K562 (cell line): ENCODE data around the gene SIRT7. TPM values are rescaled to one million over a fixed set of nuclear protein-coding genes. Genes with fewer than 3 reads are reported as not detected.

Experiments
- BRCA1 ChIP-seq, 2 experiments: fragments of 450-650 bp in 1 of 2; sonication (generic) in 1 of 2; formaldehyde crosslinking in 1 of 2; IDR thresholded peaks; 2 replicates each; pipeline versions ENCODE4 v1.5.0 to v1.6.1; 2017 to 2020; ENCODE audit warnings: mild to moderate bottlenecking in 1 of 2, missing genetic modification reagents in 1 of 2
- DACH1 ChIP-seq: fragments of 450-650 bp; IDR thresholded peaks from 2 replicates; pipeline ENCODE4 v1.6.1; 2018; ENCODE audit not compliant: partially characterized antibody
- DIDO1 ChIP-seq: fragments of 450-650 bp; IDR thresholded peaks from 2 replicates; pipeline ENCODE4 v1.6.1; 2016; ENCODE audit warnings: low read depth, missing biosample characterization, missing genetic modification characterization
- HCFC1 ChIP-seq: IDR thresholded peaks from 2 replicates; pipeline ENCODE4 v1.6.1; 2012; ENCODE audit warnings: low read depth, low read length, improper control_type of control experiment
- HMGN3 ChIP-seq: IDR thresholded peaks from 2 replicates; pipeline ENCODE4 v1.6.1; 2011; ENCODE audit warnings: borderline replicate concordance, low read depth, mild to moderate bottlenecking, mixed read lengths, low read length; ENCODE audit not compliant: insufficient read length; ENCODE audit errors: extremely low read depth
- ILF3 ChIP-seq: fragments of 450-650 bp; IDR thresholded peaks from 2 replicates; pipeline ENCODE4 v1.6.1; 2018; ENCODE audit warnings: antibody characterized with exemption, mild to moderate bottlenecking, moderate library complexity, borderline replicate concordance
- NR1H2 ChIP-seq: sonication (generic); formaldehyde crosslinking; IDR thresholded peaks from 2 replicates; pipeline ENCODE4 v1.4.0; 2020; ENCODE audit warnings: mild to moderate bottlenecking, missing genetic modification reagents
- PCBP2 ChIP-seq: fragments of 200-400 bp; formaldehyde crosslinking; IDR thresholded peaks from 2 replicates; pipeline ENCODE4 v1.6.1; 2018; ENCODE audit warnings: low read length, low read depth, mild to moderate bottlenecking, moderate library complexity; ENCODE audit not compliant: poor library complexity, severe bottlenecking
- POLR2AphosphoS5 ChIP-seq: IDR thresholded peaks from 2 replicates; pipeline ENCODE4 v1.6.1; 2011; ENCODE audit warnings: mild to moderate bottlenecking, low read depth, low read length, moderate library complexity; ENCODE audit not compliant: control insufficient read depth, insufficient read depth
- POLR2G ChIP-seq: fragments of 200-400 bp; formaldehyde crosslinking; IDR thresholded peaks from 2 replicates; pipeline ENCODE4 v1.6.1; 2017; ENCODE audit warnings: low read depth, mild to moderate bottlenecking, antibody characterized with exemption, low read length, moderate library complexity
- RBM14 ChIP-seq: fragments of 200-400 bp; formaldehyde crosslinking; IDR thresholded peaks from 2 replicates; pipeline ENCODE4 v1.6.1; 2018; ENCODE audit warnings: low read depth, mild to moderate bottlenecking, low read length, moderate library complexity, borderline replicate concordance; ENCODE audit not compliant: insufficient read depth
- RCOR1 ChIP-seq, 2 experiments: IDR thresholded peaks; 2 replicates each; pipeline ENCODE4 v1.6.1; 2012; ENCODE audit warnings: low read depth in 2 of 2, low read length in 2 of 2, borderline replicate concordance in 1 of 2, improper control_type of control experiment in 1 of 2
- SMAD1 ChIP-seq: fragments of 150-350 bp; IDR thresholded peaks from 2 replicates; pipeline ENCODE4 v1.6.1; 2014; ENCODE audit warnings: low read length, low read depth; ENCODE audit not compliant: partially characterized antibody
- SUPT5H ChIP-seq: fragments of 450-650 bp; IDR thresholded peaks from 2 replicates; pipeline ENCODE4 v1.6.1; 2016
- TEAD4 ChIP-seq, 2 experiments: sonication (generic) in 1 of 2; formaldehyde crosslinking in 1 of 2; IDR thresholded peaks; 2 replicates each; pipeline versions ENCODE4 v1.6.1 to v1.8.0; 2012 to 2022; ENCODE audit warnings: borderline replicate concordance in 1 of 2, inconsistent platforms in 1 of 2, low read length in 1 of 2, mild to moderate bottlenecking in 1 of 2, missing genetic modification reagents in 1 of 2
- TOE1 ChIP-seq, 2 experiments: fragments of 450-650 bp in 1 of 2; sonication (generic) in 1 of 2; formaldehyde crosslinking in 1 of 2; IDR thresholded peaks; 2 replicates each; pipeline versions ENCODE4 v1.7.1 to v1.8.0; 2016 to 2022; ENCODE audit warnings: borderline replicate concordance in 2 of 2, mild to moderate bottlenecking in 2 of 2, antibody characterized with exemption in 1 of 2, inconsistent platforms in 1 of 2, low read depth in 1 of 2, missing genetic modification reagents in 1 of 2, moderate library complexity in 1 of 2
- XRCC5 ChIP-seq: fragments of 200-400 bp; formaldehyde crosslinking; IDR thresholded peaks from 2 replicates; pipeline ENCODE4 v1.6.1; 2017; ENCODE audit warnings: low read depth, mild to moderate bottlenecking, low read length
- YY1 ChIP-seq, 3 experiments: IDR thresholded peaks; 2 replicates each; pipeline ENCODE4 v1.6.1; 2011; ENCODE audit warnings: low read length in 2 of 3, mild to moderate bottlenecking in 2 of 3, moderate library complexity in 2 of 3, borderline replicate concordance in 1 of 3, control low read depth in 1 of 3, low read depth in 1 of 3; ENCODE audit not compliant: insufficient read depth in 3 of 3, insufficient replicate concordance in 2 of 3, control insufficient read depth in 1 of 3, insufficient read length in 1 of 3; ENCODE audit errors: extremely low read depth in 1 of 3
- polyA plus RNA-seq, 8 experiments: library from polyadenylated mRNA; depleted of rRNA in 4 of 8; stranded (reverse) in 5 of 8; unstranded in 3 of 8; fragments of >200 nt; fragmentation: Nextera tagmentation in 2 of 8; fragmentation: Illumina TruSeq in 1 of 8; extraction: Ambion mirVana in 2 of 8; extraction: Trizol in 1 of 8; gene quantifications; 2 replicates each; pipeline versions ENCODE4 v1.2.1 to v1.2.3, GENCODE V29; 2011 to 2014; ENCODE audit warnings: inconsistent platforms in 1 of 8, missing spikeins in 1 of 8
- total RNA-seq, 7 experiments: library from RNA; depleted of rRNA in 6 of 7; stranded (reverse); fragments of >200 nt in 6 of 7; fragmentation: Illumina TruSeq in 2 of 7; extraction: Trizol in 2 of 7; gene quantifications; 2 replicates each; pipeline versions ENCODE4 v1.2.1 to v1.2.3, GENCODE V29; 2011 to 2021; ENCODE audit warnings: low replicate concordance in 1 of 7
- TF ChIP-seq, protein P1 (sequence below): IDR thresholded peaks from 2 replicates; pipeline ENCODE4 v1.6.1; 2011; ENCODE audit warnings: borderline replicate concordance, low read depth, mild to moderate bottlenecking, moderate library complexity, low read length; ENCODE audit not compliant: insufficient read depth, poor library complexity, severe bottlenecking
- TF ChIP-seq, protein P2 (sequence below): sonication (generic); formaldehyde crosslinking; IDR thresholded peaks from 2 replicates; pipeline ENCODE4 v1.8.0; 2022; ENCODE audit warnings: missing genetic modification reagents, mild to moderate bottlenecking, moderate library complexity, borderline replicate concordance

SIRT7 gene
- total and polyA plus RNA-seq, 9 of the 15 experiments (the other 6 are each of a cell fraction or from before 2014, with no cell fraction given), result 1.6 to 54.8 (median 20.3) TPM

- TF ChIP-seq RBM14 (peak; percentile 60; the same call in 1 of the 2 replicates), HMGN3 (peak; percentile 11), POLR2AphosphoS5 (0 out of 2 replicates have a peak, but pooled peaks have one; percentile 31), DIDO1 (tag) (no peak), SUPT5H (peak; percentile 20; the same call in 1 of the 2 replicates), XRCC5 (peak; percentile 76; the same call in 1 of the 2 replicates), NR1H2 (CRISPR knock-in tag) (0 out of 2 replicates have a peak, but pooled peaks have one; percentile 21), RCOR1 (IDR thresholded peaks at IDR 0.05; ENCODE audit: borderline replicate concordance in 1 of 2, low read depth in 2 of 2, low read length in 2 of 2) (0 out of 4 replicates have a peak, but pooled peaks of 1 of the 2 experiments have one; percentile 21), TEAD4 (IDR thresholded peaks at IDR 0.05; ENCODE audit: low read length) (0 out of 2 replicates have a peak, but pooled peaks have one; percentile 1), TEAD4 (CRISPR knock-in tag; IDR thresholded peaks at IDR 0.05; ENCODE audit: borderline replicate concordance) (no peak), PCBP2 (no peak), TOE1 (IDR thresholded peaks at IDR 0.05; ENCODE audit: borderline replicate concordance) (0 out of 2 replicates have a peak, but pooled peaks have one; percentile 58), TOE1 (CRISPR knock-in tag; IDR thresholded peaks at IDR 0.05; ENCODE audit: borderline replicate concordance, low read depth) (no peak), HCFC1 (0 out of 2 replicates have a peak, but pooled peaks have one; percentile 11), DACH1 (peak; percentile 8), YY1 (IDR thresholded peaks at IDR 0.05; ENCODE audit: borderline replicate concordance in 1 of 3, control insufficient read depth in 1 of 3, extremely low read depth in 1 of 3, insufficient read depth in 3 of 3, insufficient read length in 1 of 3, insufficient replicate concordance in 2 of 3, low read depth in 1 of 3, low read length in 2 of 3) (peak in 2 of 3 experiments; percentile 3 to 27), BRCA1 (IDR thresholded peaks at IDR 0.05) (no peak), BRCA1 (CRISPR knock-in tag; IDR thresholded peaks at IDR 0.05) (0 out of 2 replicates have a peak, but pooled peaks have one; percentile 34), ILF3 (no peak), SMAD1 (peak; percentile 33), POLR2G (peak; percentile 81)
- TF ChIP-seq, protein P1, sequence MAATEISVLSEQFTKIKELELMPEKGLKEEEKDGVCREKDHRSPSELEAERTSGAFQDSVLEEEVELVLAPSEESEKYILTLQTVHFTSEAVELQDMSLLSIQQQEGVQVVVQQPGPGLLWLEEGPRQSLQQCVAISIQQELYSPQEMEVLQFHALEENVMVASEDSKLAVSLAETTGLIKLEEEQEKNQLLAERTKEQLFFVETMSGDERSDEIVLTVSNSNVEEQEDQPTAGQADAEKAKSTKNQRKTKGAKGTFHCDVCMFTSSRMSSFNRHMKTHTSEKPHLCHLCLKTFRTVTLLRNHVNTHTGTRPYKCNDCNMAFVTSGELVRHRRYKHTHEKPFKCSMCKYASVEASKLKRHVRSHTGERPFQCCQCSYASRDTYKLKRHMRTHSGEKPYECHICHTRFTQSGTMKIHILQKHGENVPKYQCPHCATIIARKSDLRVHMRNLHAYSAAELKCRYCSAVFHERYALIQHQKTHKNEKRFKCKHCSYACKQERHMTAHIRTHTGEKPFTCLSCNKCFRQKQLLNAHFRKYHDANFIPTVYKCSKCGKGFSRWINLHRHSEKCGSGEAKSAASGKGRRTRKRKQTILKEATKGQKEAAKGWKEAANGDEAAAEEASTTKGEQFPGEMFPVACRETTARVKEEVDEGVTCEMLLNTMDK, result peak; percentile 79
- TF ChIP-seq, protein P2, sequence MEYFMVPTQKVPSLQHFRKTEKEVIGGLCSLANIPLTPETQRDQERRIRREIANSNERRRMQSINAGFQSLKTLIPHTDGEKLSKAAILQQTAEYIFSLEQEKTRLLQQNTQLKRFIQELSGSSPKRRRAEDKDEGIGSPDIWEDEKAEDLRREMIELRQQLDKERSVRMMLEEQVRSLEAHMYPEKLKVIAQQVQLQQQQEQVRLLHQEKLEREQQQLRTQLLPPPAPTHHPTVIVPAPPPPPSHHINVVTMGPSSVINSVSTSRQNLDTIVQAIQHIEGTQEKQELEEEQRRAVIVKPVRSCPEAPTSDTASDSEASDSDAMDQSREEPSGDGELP (CRISPR knock-in tag), result peak; percentile 71
Measured at GRCh38 chr17:81869221-81870130, 48.5 kb downstream of the SIRT7 start (continued).
